GM23338 (cell line): ENCODE results near the gene NPTXR. TPM values are rescaled to one million over a fixed set of nuclear protein-coding genes. Genes with fewer than 3 reads are reported as not detected.

Source experiments
- ATAC-seq: fragments of 200-7000 bp; cut with Tn5 transposase; 3 replicates; pipeline ENCODE4 v1.9.1; 2020
- DNase-seq: peaks from one replicate; pipeline ENCODE4 v3.0.0-alpha.2; 2015; ENCODE audit warnings: low spot score
- H2AFZ ChIP-seq: fragments of 200-600 bp; sonication (generic); 2 replicates; pipeline ENCODE4 v1.8.0; 2016; ENCODE audit warnings: antibody characterized with exemption, mild to moderate bottlenecking, moderate library complexity
- H3F3A ChIP-seq: fragments of 200-600 bp; sonication (generic); replicated peaks from 2 replicates; pipeline ENCODE4 v1.8.0; 2017; ENCODE audit warnings: antibody characterized with exemption, mixed run types, low read depth
- H3K27ac ChIP-seq: fragments of 200-600 bp; sonication (generic); 2 replicates; pipeline ENCODE4 v1.6.1; 2016; ENCODE audit warnings: low read depth
- H3K27me3 ChIP-seq: fragments of 200-600 bp; sonication (generic); 2 replicates; pipeline ENCODE4 v1.8.0; 2016; ENCODE audit warnings: mild to moderate bottlenecking, mixed run types, moderate library complexity; ENCODE audit not compliant: insufficient read depth
- H3K36me3 ChIP-seq: fragments of 200-600 bp; sonication (generic); 2 replicates; pipeline ENCODE4 v1.8.0; 2016; ENCODE audit warnings: mild to moderate bottlenecking; ENCODE audit not compliant: insufficient read depth
- H3K4me1 ChIP-seq: fragments of 200-600 bp; sonication (generic); 2 replicates; pipeline ENCODE4 v1.8.0; 2016; ENCODE audit warnings: mild to moderate bottlenecking, moderate library complexity; ENCODE audit not compliant: insufficient read depth
- H3K4me2 ChIP-seq: fragments of 200-600 bp; sonication (generic); 2 replicates; pipeline ENCODE4 v1.7.1; 2017; ENCODE audit warnings: mixed run types
- H3K4me3 ChIP-seq: fragments of 200-600 bp; sonication (generic); 2 replicates; pipeline ENCODE4 v1.6.1; 2016; ENCODE audit warnings: mixed run types
- H3K79me2 ChIP-seq: fragments of 200-600 bp; sonication (generic); replicated peaks from 2 replicates; pipeline ENCODE4 v1.8.0; 2017; ENCODE audit warnings: mild to moderate bottlenecking; ENCODE audit not compliant: insufficient read depth
- H3K9me2 ChIP-seq: fragments of 200-600 bp; sonication (generic); 2 replicates; pipeline ENCODE4 v1.8.0; 2017; ENCODE audit not compliant: insufficient read depth
- H4K20me1 ChIP-seq: fragments of 200-600 bp; sonication (generic); replicated peaks from 2 replicates; pipeline ENCODE4 v1.8.0; 2017; ENCODE audit warnings: mild to moderate bottlenecking; ENCODE audit not compliant: insufficient read depth
- H3K27ac Mint-ChIP-seq: 2 replicates; pipeline ENCODE4 v1.8.0; 2020; ENCODE audit warnings: inconsistent platforms, mild to moderate bottlenecking, moderate library complexity, mixed read lengths
- H3K27me3 Mint-ChIP-seq: 3 replicates; pipeline ENCODE4 v1.8.0; 2022; ENCODE audit warnings: low read depth, mild to moderate bottlenecking, moderate library complexity, mixed read lengths, inconsistent platforms; ENCODE audit not compliant: insufficient read depth, poor library complexity
- H3K36me3 Mint-ChIP-seq: 3 replicates; pipeline ENCODE4 v1.8.0; 2021; ENCODE audit warnings: low read depth, mild to moderate bottlenecking, inconsistent platforms, moderate library complexity, mixed read lengths
- H3K4me1 Mint-ChIP-seq: 3 replicates; pipeline ENCODE4 v1.8.0; 2020; ENCODE audit warnings: mild to moderate bottlenecking, inconsistent platforms, mixed read lengths
- H3K4me3 Mint-ChIP-seq: 3 replicates; pipeline ENCODE4 v1.8.0; 2021; ENCODE audit warnings: moderate library complexity, mild to moderate bottlenecking, inconsistent platforms, mixed read lengths
- H3K9me3 Mint-ChIP-seq: 3 replicates; pipeline ENCODE4 v1.8.0; 2020; ENCODE audit warnings: moderate library complexity, mild to moderate bottlenecking, inconsistent platforms, mixed read lengths
- CREB1 ChIP-seq: fragments of 250-450 bp; sonication (Bioruptor Pico); IDR thresholded peaks from 2 replicates; pipeline ENCODE4 v1.5.0; 2020; ENCODE audit warnings: low read depth, mild to moderate bottlenecking, moderate library complexity
- EZH2 ChIP-seq: fragments of 200-600 bp; sonication (generic); IDR thresholded peaks from one replicate; pipeline ENCODE4 v1.8.0; 2017; ENCODE audit warnings: antibody characterized with exemption, mild to moderate bottlenecking, low read depth; ENCODE audit not compliant: unreplicated experiment
- EZH2phosphoT487 ChIP-seq: fragments of 200-600 bp; sonication (generic); IDR thresholded peaks from one replicate; pipeline ENCODE4 v1.8.1; 2018; ENCODE audit warnings: antibody characterized with exemption; ENCODE audit not compliant: unreplicated experiment
- JUNB ChIP-seq: IDR thresholded peaks from one replicate; pipeline ENCODE4 v1.6.1; 2016; ENCODE audit warnings: antibody characterized with exemption; ENCODE audit not compliant: unreplicated experiment
- NANOG ChIP-seq: IDR thresholded peaks from 2 replicates; pipeline ENCODE4 v1.6.1; 2016; ENCODE audit warnings: antibody characterized with exemption, borderline replicate concordance
- POLR2AphosphoS5 ChIP-seq: IDR thresholded peaks from 2 replicates; pipeline ENCODE4 v1.6.1; 2016; ENCODE audit warnings: antibody characterized with exemption, low read depth
- STAT1 ChIP-seq: IDR thresholded peaks from one replicate; pipeline ENCODE4 v1.6.1; 2016; ENCODE audit warnings: antibody characterized with exemption; ENCODE audit not compliant: unreplicated experiment
- ZNF114 ChIP-seq: fragments of 250-450 bp; sonication (Bioruptor Pico); IDR thresholded peaks from 2 replicates; pipeline ENCODE4 v1.5.0; 2020; ENCODE audit warnings: mild to moderate bottlenecking, moderate library complexity
- ZNF331 ChIP-seq: fragments of 250-450 bp; sonication (Bioruptor Pico); IDR thresholded peaks from 2 replicates; pipeline ENCODE4 v1.5.0; 2020; ENCODE audit warnings: low read depth, mild to moderate bottlenecking, moderate library complexity
- long read RNA-seq: library from polyadenylated mRNA; unstranded; transcript quantifications from one replicate; pipeline ENCODE4 v2.0.0, GENCODE V29; 2020; ENCODE audit not compliant: unreplicated experiment
- polyA plus RNA-seq: library from polyadenylated mRNA; unstranded; fragments of >200 nt; fragmentation: Nextera tagmentation; extraction: Ambion mirVana; gene quantifications from 2 replicates; pipeline ENCODE4 v1.2.1, GENCODE V29; 2016
- total RNA-seq: library from RNA; depleted of rRNA; stranded (reverse); fragments of >200 nt; shearing (Covaris generic); gene quantifications from 2 replicates; pipeline ENCODE4 v1.2.3, GENCODE V29; 2014; rRNA removed
- TF ChIP-seq, protein P1 (sequence below): IDR thresholded peaks from one replicate; pipeline ENCODE4 v1.6.1; 2018; ENCODE audit warnings: antibody characterized with exemption; ENCODE audit not compliant: unreplicated experiment
- TF ChIP-seq, protein P2 (sequence below): IDR thresholded peaks from 2 replicates; pipeline ENCODE4 v1.6.1; 2016; ENCODE audit warnings: antibody characterized with exemption
- TF ChIP-seq, protein P3 (sequence below), 2 experiments: fragments of 200-600 bp in 1 of 2; sonication (generic) in 1 of 2; conservative IDR thresholded peaks; 2 replicates each; pipeline versions ENCODE4 v1.5.1 to v1.6.1; 2016 to 2017; ENCODE audit warnings: antibody characterized with exemption in 2 of 2, low read depth in 2 of 2, mild to moderate bottlenecking in 2 of 2, moderate library complexity in 1 of 2
- TF ChIP-seq, protein P4 (sequence below): fragments of 250-450 bp; sonication (Bioruptor Pico); IDR thresholded peaks from 2 replicates; pipeline ENCODE4 v1.5.0; 2020; ENCODE audit warnings: mild to moderate bottlenecking, moderate library complexity

The NPTXR gene
- 9.3 and 13.4 TPM in 2 replicates for total RNA-seq
- 0.75 and 0.89 TPM in 2 replicates for polyA plus RNA-seq
- long read RNA-seq = 0 reads

DNA sequence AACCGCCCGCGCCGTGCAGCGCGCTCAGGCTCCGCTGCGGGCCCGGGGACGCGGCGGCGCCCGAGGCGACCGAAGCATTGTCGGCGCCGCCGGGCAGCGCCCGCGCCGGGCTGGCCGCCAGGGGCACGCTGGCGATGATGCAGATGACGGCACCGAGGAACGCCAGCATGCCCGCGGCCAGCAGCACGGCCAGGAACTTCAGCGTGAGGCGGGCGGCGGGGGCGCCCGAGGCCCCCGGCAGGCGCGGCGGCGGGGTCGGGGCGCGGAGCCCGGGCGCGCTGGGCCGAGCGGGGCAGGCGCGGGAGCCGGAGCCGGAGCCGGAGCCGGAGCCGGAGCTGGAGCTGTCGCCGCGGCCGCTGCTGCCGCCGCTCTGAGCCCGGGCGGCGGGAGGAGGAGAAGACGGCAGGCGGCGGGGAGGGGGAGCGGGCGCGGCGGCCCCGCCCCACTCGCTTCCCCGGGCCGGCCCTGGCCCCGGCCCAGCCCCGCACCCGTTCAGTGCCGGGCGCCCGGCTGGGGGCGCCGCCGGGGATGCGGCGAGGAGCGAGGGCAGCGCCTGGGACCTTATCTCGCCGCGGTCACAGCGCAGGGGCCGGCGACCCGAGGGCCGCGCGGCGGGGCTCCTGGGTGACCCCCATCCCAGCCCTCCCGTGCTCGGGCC lies at the start of gene NPTXR:
Gene NPTXR (minus strand): TSS at position 372 of the 658 bp plus-strand sequence.
- H3K36me3 ChIP-seq = no peaks in the 10 kb centered on the region
- TF ChIP-seq, protein P1, sequence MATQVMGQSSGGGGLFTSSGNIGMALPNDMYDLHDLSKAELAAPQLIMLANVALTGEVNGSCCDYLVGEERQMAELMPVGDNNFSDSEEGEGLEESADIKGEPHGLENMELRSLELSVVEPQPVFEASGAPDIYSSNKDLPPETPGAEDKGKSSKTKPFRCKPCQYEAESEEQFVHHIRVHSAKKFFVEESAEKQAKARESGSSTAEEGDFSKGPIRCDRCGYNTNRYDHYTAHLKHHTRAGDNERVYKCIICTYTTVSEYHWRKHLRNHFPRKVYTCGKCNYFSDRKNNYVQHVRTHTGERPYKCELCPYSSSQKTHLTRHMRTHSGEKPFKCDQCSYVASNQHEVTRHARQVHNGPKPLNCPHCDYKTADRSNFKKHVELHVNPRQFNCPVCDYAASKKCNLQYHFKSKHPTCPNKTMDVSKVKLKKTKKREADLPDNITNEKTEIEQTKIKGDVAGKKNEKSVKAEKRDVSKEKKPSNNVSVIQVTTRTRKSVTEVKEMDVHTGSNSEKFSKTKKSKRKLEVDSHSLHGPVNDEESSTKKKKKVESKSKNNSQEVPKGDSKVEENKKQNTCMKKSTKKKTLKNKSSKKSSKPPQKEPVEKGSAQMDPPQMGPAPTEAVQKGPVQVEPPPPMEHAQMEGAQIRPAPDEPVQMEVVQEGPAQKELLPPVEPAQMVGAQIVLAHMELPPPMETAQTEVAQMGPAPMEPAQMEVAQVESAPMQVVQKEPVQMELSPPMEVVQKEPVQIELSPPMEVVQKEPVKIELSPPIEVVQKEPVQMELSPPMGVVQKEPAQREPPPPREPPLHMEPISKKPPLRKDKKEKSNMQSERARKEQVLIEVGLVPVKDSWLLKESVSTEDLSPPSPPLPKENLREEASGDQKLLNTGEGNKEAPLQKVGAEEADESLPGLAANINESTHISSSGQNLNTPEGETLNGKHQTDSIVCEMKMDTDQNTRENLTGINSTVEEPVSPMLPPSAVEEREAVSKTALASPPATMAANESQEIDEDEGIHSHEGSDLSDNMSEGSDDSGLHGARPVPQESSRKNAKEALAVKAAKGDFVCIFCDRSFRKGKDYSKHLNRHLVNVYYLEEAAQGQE = no peak
- TF ChIP-seq ZNF331 (no peak), POLR2AphosphoS5 (peak; percentile 37; the same call in 1 of the 2 replicates), JUNB (no peak), STAT1 (no peak), EZH2phosphoT487 (no peak), EZH2 (no peak), NANOG (no peak), CREB1 (CRISPR knock-in tag) (peak; percentile 59; the same call in 1 of the 2 replicates), ZNF114 (no peak)
- TF ChIP-seq, protein P2, sequence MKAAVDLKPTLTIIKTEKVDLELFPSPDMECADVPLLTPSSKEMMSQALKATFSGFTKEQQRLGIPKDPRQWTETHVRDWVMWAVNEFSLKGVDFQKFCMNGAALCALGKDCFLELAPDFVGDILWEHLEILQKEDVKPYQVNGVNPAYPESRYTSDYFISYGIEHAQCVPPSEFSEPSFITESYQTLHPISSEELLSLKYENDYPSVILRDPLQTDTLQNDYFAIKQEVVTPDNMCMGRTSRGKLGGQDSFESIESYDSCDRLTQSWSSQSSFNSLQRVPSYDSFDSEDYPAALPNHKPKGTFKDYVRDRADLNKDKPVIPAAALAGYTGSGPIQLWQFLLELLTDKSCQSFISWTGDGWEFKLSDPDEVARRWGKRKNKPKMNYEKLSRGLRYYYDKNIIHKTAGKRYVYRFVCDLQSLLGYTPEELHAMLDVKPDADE = no peak
- TF ChIP-seq, protein P3, sequence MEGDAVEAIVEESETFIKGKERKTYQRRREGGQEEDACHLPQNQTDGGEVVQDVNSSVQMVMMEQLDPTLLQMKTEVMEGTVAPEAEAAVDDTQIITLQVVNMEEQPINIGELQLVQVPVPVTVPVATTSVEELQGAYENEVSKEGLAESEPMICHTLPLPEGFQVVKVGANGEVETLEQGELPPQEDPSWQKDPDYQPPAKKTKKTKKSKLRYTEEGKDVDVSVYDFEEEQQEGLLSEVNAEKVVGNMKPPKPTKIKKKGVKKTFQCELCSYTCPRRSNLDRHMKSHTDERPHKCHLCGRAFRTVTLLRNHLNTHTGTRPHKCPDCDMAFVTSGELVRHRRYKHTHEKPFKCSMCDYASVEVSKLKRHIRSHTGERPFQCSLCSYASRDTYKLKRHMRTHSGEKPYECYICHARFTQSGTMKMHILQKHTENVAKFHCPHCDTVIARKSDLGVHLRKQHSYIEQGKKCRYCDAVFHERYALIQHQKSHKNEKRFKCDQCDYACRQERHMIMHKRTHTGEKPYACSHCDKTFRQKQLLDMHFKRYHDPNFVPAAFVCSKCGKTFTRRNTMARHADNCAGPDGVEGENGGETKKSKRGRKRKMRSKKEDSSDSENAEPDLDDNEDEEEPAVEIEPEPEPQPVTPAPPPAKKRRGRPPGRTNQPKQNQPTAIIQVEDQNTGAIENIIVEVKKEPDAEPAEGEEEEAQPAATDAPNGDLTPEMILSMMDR (conservative IDR thresholded peaks at IDR 0.05; ENCODE audit: low read depth in 2 of 2) = no peak
- TF ChIP-seq, protein P4, sequence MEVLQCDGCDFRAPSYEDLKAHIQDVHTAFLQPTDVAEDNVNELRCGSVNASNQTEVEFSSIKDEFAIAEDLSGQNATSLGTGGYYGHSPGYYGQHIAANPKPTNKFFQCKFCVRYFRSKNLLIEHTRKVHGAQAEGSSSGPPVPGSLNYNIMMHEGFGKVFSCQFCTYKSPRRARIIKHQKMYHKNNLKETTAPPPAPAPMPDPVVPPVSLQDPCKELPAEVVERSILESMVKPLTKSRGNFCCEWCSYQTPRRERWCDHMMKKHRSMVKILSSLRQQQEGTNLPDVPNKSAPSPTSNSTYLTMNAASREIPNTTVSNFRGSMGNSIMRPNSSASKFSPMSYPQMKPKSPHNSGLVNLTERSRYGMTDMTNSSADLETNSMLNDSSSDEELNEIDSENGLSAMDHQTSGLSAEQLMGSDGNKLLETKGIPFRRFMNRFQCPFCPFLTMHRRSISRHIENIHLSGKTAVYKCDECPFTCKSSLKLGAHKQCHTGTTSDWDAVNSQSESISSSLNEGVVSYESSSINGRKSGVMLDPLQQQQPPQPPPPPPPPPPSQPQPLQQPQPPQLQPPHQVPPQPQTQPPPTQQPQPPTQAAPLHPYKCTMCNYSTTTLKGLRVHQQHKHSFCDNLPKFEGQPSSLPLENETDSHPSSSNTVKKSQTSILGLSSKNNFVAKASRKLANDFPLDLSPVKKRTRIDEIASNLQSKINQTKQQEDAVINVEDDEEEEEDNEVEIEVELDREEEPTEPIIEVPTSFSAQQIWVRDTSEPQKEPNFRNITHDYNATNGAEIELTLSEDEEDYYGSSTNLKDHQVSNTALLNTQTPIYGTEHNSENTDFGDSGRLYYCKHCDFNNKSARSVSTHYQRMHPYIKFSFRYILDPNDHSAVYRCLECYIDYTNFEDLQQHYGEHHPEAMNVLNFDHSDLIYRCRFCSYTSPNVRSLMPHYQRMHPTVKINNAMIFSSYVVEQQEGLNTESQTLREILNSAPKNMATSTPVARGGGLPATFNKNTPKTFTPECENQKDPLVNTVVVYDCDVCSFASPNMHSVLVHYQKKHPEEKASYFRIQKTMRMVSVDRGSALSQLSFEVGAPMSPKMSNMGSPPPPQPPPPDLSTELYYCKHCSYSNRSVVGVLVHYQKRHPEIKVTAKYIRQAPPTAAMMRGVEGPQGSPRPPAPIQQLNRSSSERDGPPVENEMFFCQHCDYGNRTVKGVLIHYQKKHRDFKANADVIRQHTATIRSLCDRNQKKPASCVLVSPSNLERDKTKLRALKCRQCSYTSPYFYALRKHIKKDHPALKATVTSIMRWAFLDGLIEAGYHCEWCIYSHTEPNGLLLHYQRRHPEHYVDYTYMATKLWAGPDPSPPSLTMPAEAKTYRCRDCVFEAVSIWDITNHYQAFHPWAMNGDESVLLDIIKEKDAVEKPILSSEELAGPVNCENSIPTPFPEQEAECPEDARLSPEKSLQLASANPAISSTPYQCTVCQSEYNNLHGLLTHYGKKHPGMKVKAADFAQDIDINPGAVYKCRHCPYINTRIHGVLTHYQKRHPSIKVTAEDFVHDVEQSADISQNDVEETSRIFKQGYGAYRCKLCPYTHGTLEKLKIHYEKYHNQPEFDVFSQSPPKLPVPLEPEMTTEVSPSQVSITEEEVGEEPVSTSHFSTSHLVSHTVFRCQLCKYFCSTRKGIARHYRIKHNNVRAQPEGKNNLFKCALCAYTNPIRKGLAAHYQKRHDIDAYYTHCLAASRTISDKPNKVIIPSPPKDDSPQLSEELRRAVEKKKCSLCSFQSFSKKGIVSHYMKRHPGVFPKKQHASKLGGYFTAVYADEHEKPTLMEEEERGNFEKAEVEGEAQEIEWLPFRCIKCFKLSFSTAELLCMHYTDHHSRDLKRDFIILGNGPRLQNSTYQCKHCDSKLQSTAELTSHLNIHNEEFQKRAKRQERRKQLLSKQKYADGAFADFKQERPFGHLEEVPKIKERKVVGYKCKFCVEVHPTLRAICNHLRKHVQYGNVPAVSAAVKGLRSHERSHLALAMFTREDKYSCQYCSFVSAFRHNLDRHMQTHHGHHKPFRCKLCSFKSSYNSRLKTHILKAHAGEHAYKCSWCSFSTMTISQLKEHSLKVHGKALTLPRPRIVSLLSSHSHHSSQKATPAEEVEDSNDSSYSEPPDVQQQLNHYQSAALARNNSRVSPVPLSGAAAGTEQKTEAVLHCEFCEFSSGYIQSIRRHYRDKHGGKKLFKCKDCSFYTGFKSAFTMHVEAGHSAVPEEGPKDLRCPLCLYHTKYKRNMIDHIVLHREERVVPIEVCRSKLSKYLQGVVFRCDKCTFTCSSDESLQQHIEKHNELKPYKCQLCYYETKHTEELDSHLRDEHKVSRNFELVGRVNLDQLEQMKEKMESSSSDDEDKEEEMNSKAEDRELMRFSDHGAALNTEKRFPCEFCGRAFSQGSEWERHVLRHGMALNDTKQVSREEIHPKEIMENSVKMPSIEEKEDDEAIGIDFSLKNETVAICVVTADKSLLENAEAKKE (CRISPR knock-in tag) = no peak
- Mint-ChIP-seq H3K4me1 (peaks cover 24% of the 10 kb centered on the region), H3K27me3 (peaks cover 43% of the 10 kb centered on the region), H3K9me3 (no peaks in the 10 kb centered on the region), H3K4me3 (peak within 1 kb of the TSS; percentile 82), H3K36me3 (no peaks in the 10 kb centered on the region; the same call in 2 of the 3 replicates), H3K27ac (no peak within 1 kb of the TSS)
- no peaks in the 10 kb centered on the region for H3F3A ChIP-seq
- H3K27me3 ChIP-seq = peaks cover 52% of the 10 kb centered on the region
- peak within 1 kb of the TSS; percentile 71 for H3K4me3 ChIP-seq
- H3K4me1 ChIP-seq = 0 out of 2 replicates have a peak, but pooled peaks cover 7% of the 10 kb centered on the region
- H2AFZ ChIP-seq = peak within 1 kb of the TSS; percentile 96
- DNase-seq (peak; percentile 69), ATAC-seq (peak; percentile 73)
- no peaks in the 10 kb centered on the region for H3K79me2 ChIP-seq
- H3K9me2 ChIP-seq = no peaks in the 10 kb centered on the region
- no peak within 1 kb of the TSS for H3K27ac ChIP-seq
- H3K4me2 ChIP-seq = peak within 1 kb of the TSS; percentile 92
- peaks cover 4% of the 10 kb centered on the region; the same call in 1 of the 2 replicates for H4K20me1 ChIP-seq
